Suprapubic skin (tissue), 3 donors: ENCODE results near the gene HDDC3.

Experiments used
- POLR2AphosphoS5 ChIP-seq, 3 donors: sonication (generic); formaldehyde crosslinking; IDR thresholded peaks; one replicate each; pipeline ENCODE4 v1.6.1; 2017; ENCODE audit warnings: antibody characterized with exemption in 3 of 3
- TF ChIP-seq, protein P1 (sequence below), 2 donors: fragments of 200-600 bp in 1 of 2; fragments of 450-650 bp in 1 of 2; sonication (generic) in 1 of 2; IDR thresholded peaks; one replicate each; pipeline ENCODE4 v1.5.1; 2016 to 2019; ENCODE audit warnings: antibody characterized with exemption in 2 of 2, mild to moderate bottlenecking in 1 of 2, moderate library complexity in 1 of 2

DNA sequence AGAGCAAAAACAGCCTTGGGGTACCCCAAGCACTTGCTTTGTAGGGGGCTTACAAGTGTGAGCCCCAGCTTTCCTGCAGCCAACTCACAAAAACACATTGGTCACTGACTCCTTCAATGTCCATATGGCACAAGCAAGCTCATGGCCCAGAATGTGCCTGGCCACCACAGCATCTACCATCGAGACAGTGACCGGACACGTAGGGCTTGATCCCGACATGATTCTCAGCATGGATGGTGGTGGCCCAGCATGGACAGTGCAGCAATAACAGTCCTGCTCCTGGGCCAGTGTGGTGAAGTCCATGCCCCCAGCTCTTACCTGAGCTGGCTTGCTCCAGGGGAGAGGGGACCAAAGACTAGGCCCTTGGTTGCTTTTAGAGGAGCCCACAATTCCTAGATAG lies 8.7 kb upstream of the HDDC3 start:
- TF ChIP-seq POLR2AphosphoS5 (IDR thresholded peaks at IDR 0.05) = no peak
- TF ChIP-seq, protein P1, sequence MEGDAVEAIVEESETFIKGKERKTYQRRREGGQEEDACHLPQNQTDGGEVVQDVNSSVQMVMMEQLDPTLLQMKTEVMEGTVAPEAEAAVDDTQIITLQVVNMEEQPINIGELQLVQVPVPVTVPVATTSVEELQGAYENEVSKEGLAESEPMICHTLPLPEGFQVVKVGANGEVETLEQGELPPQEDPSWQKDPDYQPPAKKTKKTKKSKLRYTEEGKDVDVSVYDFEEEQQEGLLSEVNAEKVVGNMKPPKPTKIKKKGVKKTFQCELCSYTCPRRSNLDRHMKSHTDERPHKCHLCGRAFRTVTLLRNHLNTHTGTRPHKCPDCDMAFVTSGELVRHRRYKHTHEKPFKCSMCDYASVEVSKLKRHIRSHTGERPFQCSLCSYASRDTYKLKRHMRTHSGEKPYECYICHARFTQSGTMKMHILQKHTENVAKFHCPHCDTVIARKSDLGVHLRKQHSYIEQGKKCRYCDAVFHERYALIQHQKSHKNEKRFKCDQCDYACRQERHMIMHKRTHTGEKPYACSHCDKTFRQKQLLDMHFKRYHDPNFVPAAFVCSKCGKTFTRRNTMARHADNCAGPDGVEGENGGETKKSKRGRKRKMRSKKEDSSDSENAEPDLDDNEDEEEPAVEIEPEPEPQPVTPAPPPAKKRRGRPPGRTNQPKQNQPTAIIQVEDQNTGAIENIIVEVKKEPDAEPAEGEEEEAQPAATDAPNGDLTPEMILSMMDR (IDR thresholded peaks at IDR 0.05) = no peak
